GM12875 (cell line): Measurements from ENCODE around the gene RANBP1.

ENCODE experiments used
- H3K4me3 ChIP-seq: one replicate; pipeline ENCODE4 v1.5.1; 2011; ENCODE audit warnings: low read depth, low read length, control low read depth
- CTCF ChIP-seq: IDR thresholded peaks from 2 replicates; pipeline ENCODE4 v1.5.1; 2011; ENCODE audit warnings: low read depth, mild to moderate bottlenecking, control low read depth, inconsistent platforms, low read length, moderate library complexity, borderline replicate concordance; ENCODE audit not compliant: insufficient read depth

Gene RANBP1

GRCh38 chr22:20146777-20147176, 30.9 kb downstream of the RANBP1 start:
- no peak overlapping the region for H3K4me3 ChIP-seq
- TF ChIP-seq CTCF, result no peak

GRCh38 chr22:20147237-20147988, 31.5 kb downstream of the RANBP1 start:
- H3K4me3 ChIP-seq, result no peak overlapping the region
- TF ChIP-seq CTCF, result no peak

GRCh38 chr22:20148414-20148813, 32.5 kb downstream of the RANBP1 start:
- TF ChIP-seq CTCF, result no peak

GRCh38 chr22:20149257-20150250, 33.6 kb downstream of the RANBP1 start:
- no peak for TF ChIP-seq CTCF

More at GRCh38 chr22:20148414-20148813, 32.5 kb downstream of the RANBP1 start:
- H3K4me3 ChIP-seq, result no peak overlapping the region

GRCh38 chr22:20150381-20151275, 34.7 kb downstream of the RANBP1 start, which contains the start of gene CCDC188:
Gene CCDC188, minus strand, starts transcription at chr22:20151055. Its CDS starts 69 bp downstream, at chr22:20150986.
- H3K4me3 ChIP-seq, result no peak within 1 kb of the TSS
- TF ChIP-seq CTCF, result no peak

More at GRCh38 chr22:20149257-20150250, 33.6 kb downstream of the RANBP1 start:
- H3K4me3 ChIP-seq, result no peak overlapping the region

GRCh38 chr22:20151276-20151588, 35.3 kb downstream of the RANBP1 start:
- TF ChIP-seq CTCF, result no peak

More at GRCh38 chr22:20151276-20151588, 35.3 kb downstream of the RANBP1 start:
- no peak overlapping the region for H3K4me3 ChIP-seq
